Dendritic cell treated with granulocyte-macrophage colony-stimulating factor and Interleukin-4, amounts not matched to agents 40 ng/mL and 50 ng/mL, for 4 days (primary cell): ENCODE results near the gene MCM7.
A peak's percentile ranks its signal among the peaks of the same experiment; 100 is the strongest.

Experiments used
- H3K27ac Mint-ChIP-seq: one replicate; pipeline ENCODE4 v1.8.0; 2022; ENCODE audit warnings: mild to moderate bottlenecking, mixed read lengths
- H3K27me3 Mint-ChIP-seq: one replicate; pipeline ENCODE4 v1.8.0; 2022; ENCODE audit warnings: mild to moderate bottlenecking, mixed read lengths
- H3K36me3 Mint-ChIP-seq: one replicate; pipeline ENCODE4 v1.8.0; 2022; ENCODE audit warnings: low read depth, mixed read lengths
- H3K4me1 Mint-ChIP-seq: one replicate; pipeline ENCODE4 v1.8.0; 2022; ENCODE audit warnings: low read depth, mixed read lengths
- H3K4me3 Mint-ChIP-seq: one replicate; pipeline ENCODE4 v1.8.0; 2022; ENCODE audit warnings: mild to moderate bottlenecking, moderate library complexity, mixed read lengths
- H3K9me3 Mint-ChIP-seq: one replicate; pipeline ENCODE4 v1.8.0; 2022; ENCODE audit warnings: mixed read lengths
- intact Hi-C: fragments of 100-400 bp; cut with micrococcal nuclease; formaldehyde crosslinking; loops from one replicate; pipeline ENCODE4 v1.15.0; 2022

MCM7 gene

GRCh38 chr7:100115026-100115425 lies 13.8 kb upstream of the MCM7 start:
- intact Hi-C loops, result no loop called here
- H3K9me3 Mint-ChIP-seq, result no peaks in the 10 kb centered on the region
- H3K4me1 Mint-ChIP-seq, result peaks cover 35% of the 10 kb centered on the region
- no peaks in the 10 kb centered on the region for H3K27me3 Mint-ChIP-seq
- no peak overlapping the region for H3K27ac Mint-ChIP-seq
- H3K36me3 Mint-ChIP-seq, result peaks cover 70% of the 10 kb centered on the region
- H3K4me3 Mint-ChIP-seq, result no peak overlapping the region

GRCh38 chr7:100111914-100112313 lies 10.7 kb upstream of the MCM7 start:
- intact Hi-C loops, result no loop called here
- Mint-ChIP-seq H3K4me3 (no peak overlapping the region), H3K36me3 (peaks cover 88% of the 10 kb centered on the region), H3K27ac (no peak overlapping the region), H3K4me1 (peaks cover 27% of the 10 kb centered on the region), H3K9me3 (no peaks in the 10 kb centered on the region), H3K27me3 (no peaks in the 10 kb centered on the region)

- intact Hi-C loops, result no loop called here
- Mint-ChIP-seq H3K27me3 (no peaks in the 10 kb centered on the region), H3K36me3 (peaks cover 96% of the 10 kb centered on the region), H3K9me3 (no peaks in the 10 kb centered on the region), H3K4me3 (no peak overlapping the region), H3K4me1 (peaks cover 26% of the 10 kb centered on the region), H3K27ac (no peak overlapping the region)
These were observed 10.0 kb upstream of the MCM7 start for GRCh38 chr7:100111156-100111555.

GRCh38 chr7:100109521-100110163 lies 8.4 kb upstream of the MCM7 start:
- Mint-ChIP-seq H3K27ac (no peak overlapping the region), H3K4me3 (no peak overlapping the region), H3K9me3 (no peaks in the 10 kb centered on the region), H3K36me3 (peaks cover 100% of the 10 kb centered on the region), H3K27me3 (no peaks in the 10 kb centered on the region), H3K4me1 (peaks cover 26% of the 10 kb centered on the region)
- intact Hi-C loops, result no loop called here

- peaks cover 100% of the 10 kb centered on the region for H3K36me3 Mint-ChIP-seq
- H3K4me1 Mint-ChIP-seq, result peaks cover 19% of the 10 kb centered on the region
- H3K9me3 Mint-ChIP-seq, result no peaks in the 10 kb centered on the region
- no peak overlapping the region for H3K4me3 Mint-ChIP-seq
- intact Hi-C loops, result no loop called here
- H3K27me3 Mint-ChIP-seq, result no peaks in the 10 kb centered on the region
- H3K27ac Mint-ChIP-seq, result no peak overlapping the region
These were observed 6.7 kb upstream of the MCM7 start for GRCh38 chr7:100107890-100108289.

GRCh38 chr7:100107125-100107737 lies 6.0 kb upstream of the MCM7 start:
- H3K36me3 Mint-ChIP-seq, result peaks cover 93% of the 10 kb centered on the region

GRCh38 chr7:100106633-100107032 lies 5.4 kb upstream of the MCM7 start:
- H3K9me3 Mint-ChIP-seq, result no peaks in the 10 kb centered on the region
- peaks cover 90% of the 10 kb centered on the region for H3K36me3 Mint-ChIP-seq
- H3K4me3 Mint-ChIP-seq, result no peak overlapping the region

More at GRCh38 chr7:100107125-100107737, 6.0 kb upstream of the MCM7 start:
- H3K4me3 Mint-ChIP-seq, result no peak overlapping the region
- H3K9me3 Mint-ChIP-seq, result no peaks in the 10 kb centered on the region
- intact Hi-C loops, result no loop called here
- no peak overlapping the region for H3K27ac Mint-ChIP-seq
- no peaks in the 10 kb centered on the region for H3K27me3 Mint-ChIP-seq
- peaks cover 20% of the 10 kb centered on the region for H3K4me1 Mint-ChIP-seq

GRCh38 chr7:100105534-100105933 lies 4.3 kb upstream of the MCM7 start:
- H3K27me3 Mint-ChIP-seq, result no peaks in the 10 kb centered on the region
- no peaks in the 10 kb centered on the region for H3K9me3 Mint-ChIP-seq
- intact Hi-C loops, result no loop called here
- no peak overlapping the region for H3K27ac Mint-ChIP-seq
- peaks cover 20% of the 10 kb centered on the region for H3K4me1 Mint-ChIP-seq
- peaks cover 87% of the 10 kb centered on the region for H3K36me3 Mint-ChIP-seq
- H3K4me3 Mint-ChIP-seq, result no peak overlapping the region

More at GRCh38 chr7:100106633-100107032, 5.4 kb upstream of the MCM7 start:
- peak overlapping the region; percentile 15 for H3K27ac Mint-ChIP-seq
- no peaks in the 10 kb centered on the region for H3K27me3 Mint-ChIP-seq
- H3K4me1 Mint-ChIP-seq, result peaks cover 20% of the 10 kb centered on the region
- intact Hi-C loops, result no loop called here

GRCh38 chr7:100102950-100103840 lies 2.0 kb upstream of the MCM7 start:
- peaks cover 83% of the 10 kb centered on the region for H3K36me3 Mint-ChIP-seq
- peaks cover 40% of the 10 kb centered on the region for H3K4me1 Mint-ChIP-seq
- H3K27me3 Mint-ChIP-seq, result no peaks in the 10 kb centered on the region
- intact Hi-C loops, result no loop called here
- H3K27ac Mint-ChIP-seq, result no peak overlapping the region
- no peaks in the 10 kb centered on the region for H3K9me3 Mint-ChIP-seq
- H3K4me3 Mint-ChIP-seq, result no peak overlapping the region

GRCh38 chr7:100100420-100101015 lies 679 bp downstream of the MCM7 start:
- intact Hi-C loops, result loop anchor here (2.0 kb wide), 3 partner anchors 18 to 26 kb away; partner anchors contain the start of genes CNPY4, MBLAC1, TAF6 and ZNF3
- Mint-ChIP-seq H3K4me1 (peaks cover 37% of the 10 kb centered on the region), H3K36me3 (peaks cover 83% of the 10 kb centered on the region), H3K4me3 (peak overlapping the region; percentile 93), H3K27ac (peak overlapping the region; percentile 98), H3K9me3 (no peaks in the 10 kb centered on the region), H3K27me3 (no peaks in the 10 kb centered on the region)

- peaks cover 41% of the 10 kb centered on the region for H3K4me1 Mint-ChIP-seq
- H3K4me3 Mint-ChIP-seq, result peak overlapping the region; percentile 93
- H3K27ac Mint-ChIP-seq, result peak overlapping the region; percentile 98
- peaks cover 83% of the 10 kb centered on the region for H3K36me3 Mint-ChIP-seq
- no peaks in the 10 kb centered on the region for H3K27me3 Mint-ChIP-seq
- no peaks in the 10 kb centered on the region for H3K9me3 Mint-ChIP-seq
- intact Hi-C loops, result no loop called here
These were observed 1.7 kb downstream of the MCM7 start for GRCh38 chr7:100099452-100099851.

- intact Hi-C loops, result no loop called here
- Mint-ChIP-seq H3K27me3 (no peaks in the 10 kb centered on the region), H3K27ac (peak overlapping the region; percentile 98), H3K4me3 (no peak overlapping the region), H3K4me1 (peaks cover 41% of the 10 kb centered on the region), H3K9me3 (no peaks in the 10 kb centered on the region), H3K36me3 (peaks cover 83% of the 10 kb centered on the region)
These were observed 2.3 kb downstream of the MCM7 start for GRCh38 chr7:100098913-100099312.

- peaks cover 41% of the 10 kb centered on the region for H3K4me1 Mint-ChIP-seq
- H3K27ac Mint-ChIP-seq, result peak overlapping the region; percentile 10
These were observed 5.5 kb downstream of the MCM7 start for GRCh38 chr7:100095704-100096103.

GRCh38 chr7:100095289-100095688 lies 5.9 kb downstream of the MCM7 start:
- Mint-ChIP-seq H3K4me1 (peaks cover 45% of the 10 kb centered on the region), H3K9me3 (no peaks in the 10 kb centered on the region), H3K27me3 (no peaks in the 10 kb centered on the region), H3K36me3 (peaks cover 98% of the 10 kb centered on the region), H3K4me3 (no peak overlapping the region), H3K27ac (peak overlapping the region; percentile 10)
- intact Hi-C loops, result no loop called here

More at GRCh38 chr7:100095704-100096103, 5.5 kb downstream of the MCM7 start:
- no peaks in the 10 kb centered on the region for H3K27me3 Mint-ChIP-seq
- no peak overlapping the region for H3K4me3 Mint-ChIP-seq
- intact Hi-C loops, result no loop called here
- H3K9me3 Mint-ChIP-seq, result no peaks in the 10 kb centered on the region
- peaks cover 94% of the 10 kb centered on the region for H3K36me3 Mint-ChIP-seq
